IgD-negative memory B cell (primary cell): ENCODE data around the gene CCDC82. TPM values are rescaled to one million over a fixed set of nuclear protein-coding genes. Genes with fewer than 3 reads are reported as not detected.

Source experiments
- H3K27ac Mint-ChIP-seq, 3 donors: one replicate each; pipeline ENCODE4 v1.8.0; 2020 to 2022; ENCODE audit warnings: mild to moderate bottlenecking in 3 of 3, mixed read lengths in 3 of 3, moderate library complexity in 1 of 3
- H3K27me3 Mint-ChIP-seq: one replicate; pipeline ENCODE4 v1.8.0; 2021; ENCODE audit warnings: mixed read lengths
- H3K36me3 Mint-ChIP-seq: one replicate; pipeline ENCODE4 v1.8.0; 2020; ENCODE audit warnings: mild to moderate bottlenecking, mixed read lengths
- H3K4me1 Mint-ChIP-seq, 3 donors: one replicate each; pipeline ENCODE4 v1.8.0; 2020 to 2022; ENCODE audit warnings: mixed read lengths in 3 of 3, mild to moderate bottlenecking in 1 of 3
- H3K4me3 Mint-ChIP-seq, 4 donors: one replicate each; pipeline ENCODE4 v1.8.0; 2020 to 2022; ENCODE audit warnings: mild to moderate bottlenecking in 4 of 4, mixed read lengths in 4 of 4, moderate library complexity in 3 of 4
- H3K9me3 Mint-ChIP-seq, 3 donors: one replicate each; pipeline ENCODE4 v1.8.0; 2020 to 2021; ENCODE audit warnings: mixed read lengths in 3 of 3, mild to moderate bottlenecking in 1 of 3
- polyA plus RNA-seq: library from polyadenylated mRNA; unstranded; fragments of 300-500 nt; fragmentation: Illumina TruSeq; gene quantifications from one replicate; pipeline ENCODE4 v1.2.3, GENCODE V29; 2021

The CCDC82 gene
- polyA plus RNA-seq, 1 donor from 2014 or later = 24.0 TPM

GRCh38 chr11:96388891-96389719, 607 bp downstream of the CCDC82 start:
- Mint-ChIP-seq H3K9me3 (no peaks in the 10 kb centered on the region), H3K4me1 (peaks cover 22 to 24% (median 24%) of the 10 kb centered on the region in 3 donors), H3K27me3 (no peaks in the 10 kb centered on the region), H3K36me3 (peaks cover 5% of the 10 kb centered on the region), H3K27ac (peak overlapping the region; percentile 78 to 94 (median 79)), H3K4me3 (peak overlapping the region; percentile 92 to 99 (median 96))

- Mint-ChIP-seq H3K36me3 (peaks cover 11% of the 10 kb centered on the region), H3K9me3 (no peaks in the 10 kb centered on the region), H3K4me1 (peaks cover 13 to 22% (median 15%) of the 10 kb centered on the region in 3 donors), H3K4me3 (peak overlapping the region in 1 of 4 donors; percentile 4), H3K27me3 (no peaks in the 10 kb centered on the region), H3K27ac (no peak overlapping the region)
Measured at GRCh38 chr11:96385187-96385586, 4.5 kb downstream of the CCDC82 start.

- Mint-ChIP-seq H3K4me3 (no peak overlapping the region), H3K4me1 (peaks cover 12 to 19% (median 13%) of the 10 kb centered on the region in 3 donors), H3K27me3 (no peaks in the 10 kb centered on the region), H3K9me3 (no peaks in the 10 kb centered on the region), H3K27ac (no peak overlapping the region), H3K36me3 (peaks cover 16% of the 10 kb centered on the region)
Measured at GRCh38 chr11:96384156-96384555, 5.6 kb downstream of the CCDC82 start.

GRCh38 chr11:96376796-96377195, 12.9 kb downstream of the CCDC82 start:
- H3K9me3 Mint-ChIP-seq = no peaks in the 10 kb centered on the region
- H3K4me1 Mint-ChIP-seq = peaks cover 0 to 3% (median 1%) of the 10 kb centered on the region in 3 donors
- peaks cover 9% of the 10 kb centered on the region for H3K36me3 Mint-ChIP-seq
- H3K27ac Mint-ChIP-seq = no peak overlapping the region
- no peak overlapping the region for H3K4me3 Mint-ChIP-seq
- H3K27me3 Mint-ChIP-seq = no peaks in the 10 kb centered on the region

GRCh38 chr11:96373826-96374225, 15.9 kb downstream of the CCDC82 start:
- Mint-ChIP-seq H3K27ac (no peak overlapping the region), H3K27me3 (no peaks in the 10 kb centered on the region), H3K9me3 (peaks cover 0 to 2% (median 0%) of the 10 kb centered on the region in 3 donors), H3K4me1 (peaks cover 0 to 3% (median 2%) of the 10 kb centered on the region in 3 donors), H3K36me3 (peaks cover 2% of the 10 kb centered on the region), H3K4me3 (no peak overlapping the region)

GRCh38 chr11:96367342-96367741, 22.4 kb downstream of the CCDC82 start:
- Mint-ChIP-seq H3K27me3 (no peaks in the 10 kb centered on the region), H3K27ac (no peak overlapping the region), H3K9me3 (peaks cover 0 to 3% (median 0%) of the 10 kb centered on the region in 3 donors), H3K4me1 (peaks cover 7 to 9% (median 7%) of the 10 kb centered on the region in 3 donors), H3K4me3 (no peak overlapping the region), H3K36me3 (peaks cover 5% of the 10 kb centered on the region)

GRCh38 chr11:96366024-96366423, 23.7 kb downstream of the CCDC82 start:
- Mint-ChIP-seq H3K4me1 (peaks cover 7 to 10% (median 7%) of the 10 kb centered on the region in 3 donors), H3K4me3 (no peak overlapping the region), H3K27me3 (no peaks in the 10 kb centered on the region), H3K36me3 (peaks cover 7% of the 10 kb centered on the region), H3K27ac (no peak overlapping the region), H3K9me3 (peaks cover 0 to 3% (median 0%) of the 10 kb centered on the region in 3 donors)

GRCh38 chr11:96365493-96365892, 24.2 kb downstream of the CCDC82 start:
- peaks cover 0 to 3% (median 0%) of the 10 kb centered on the region in 3 donors for H3K9me3 Mint-ChIP-seq

GRCh38 chr11:96361778-96362177, 27.9 kb downstream of the CCDC82 start:
- Mint-ChIP-seq H3K9me3 (no peaks in the 10 kb centered on the region), H3K4me1 (peaks cover 0 to 2% (median 0%) of the 10 kb centered on the region in 3 donors), H3K36me3 (peaks cover 8% of the 10 kb centered on the region), H3K27ac (no peak overlapping the region), H3K27me3 (no peaks in the 10 kb centered on the region), H3K4me3 (no peak overlapping the region)

More at GRCh38 chr11:96365493-96365892, 24.2 kb downstream of the CCDC82 start:
- no peak overlapping the region for H3K27ac Mint-ChIP-seq
- H3K27me3 Mint-ChIP-seq = no peaks in the 10 kb centered on the region
- no peak overlapping the region for H3K4me3 Mint-ChIP-seq
- peaks cover 5% of the 10 kb centered on the region for H3K36me3 Mint-ChIP-seq
- H3K4me1 Mint-ChIP-seq = peaks cover 7 to 10% (median 7%) of the 10 kb centered on the region in 3 donors

GRCh38 chr11:96358321-96358720, 31.4 kb downstream of the CCDC82 start:
- peaks cover 11% of the 10 kb centered on the region for H3K36me3 Mint-ChIP-seq
- no peaks in the 10 kb centered on the region for H3K9me3 Mint-ChIP-seq
- no peak overlapping the region for H3K27ac Mint-ChIP-seq
- H3K4me3 Mint-ChIP-seq = no peak overlapping the region
- peaks cover 0 to 3% (median 0%) of the 10 kb centered on the region in 3 donors for H3K4me1 Mint-ChIP-seq
- H3K27me3 Mint-ChIP-seq = no peaks in the 10 kb centered on the region

- Mint-ChIP-seq H3K4me1 (peaks cover 0 to 3% (median 0%) of the 10 kb centered on the region in 3 donors), H3K27ac (peak overlapping the region in 1 of 3 donors; percentile 8), H3K4me3 (no peak overlapping the region), H3K36me3 (peaks cover 11% of the 10 kb centered on the region), H3K27me3 (no peaks in the 10 kb centered on the region), H3K9me3 (no peaks in the 10 kb centered on the region)
Measured at GRCh38 chr11:96357794-96358193, 31.9 kb downstream of the CCDC82 start.

- H3K4me3 Mint-ChIP-seq = no peak overlapping the region
- peaks cover 9% of the 10 kb centered on the region for H3K36me3 Mint-ChIP-seq
- H3K9me3 Mint-ChIP-seq = no peaks in the 10 kb centered on the region
- H3K4me1 Mint-ChIP-seq = peaks cover 0 to 1% (median 0%) of the 10 kb centered on the region in 3 donors
- no peaks in the 10 kb centered on the region for H3K27me3 Mint-ChIP-seq
- H3K27ac Mint-ChIP-seq = peak overlapping the region in 1 of 3 donors; percentile 40
Measured at GRCh38 chr11:96356848-96357247, 32.9 kb downstream of the CCDC82 start.

GRCh38 chr11:96342961-96343711, 46.6 kb downstream of the CCDC82 start, which contains the start of gene MAML2:
TSS of gene MAML2 (minus strand) at chr11:96343195. CDS start at chr11:96341895, 1,300 bp downstream.
- Mint-ChIP-seq H3K4me3 (peak within 1 kb of the TSS; percentile 92 to 99 (median 96)), H3K4me1 (peaks cover 29 to 35% (median 29%) of the 10 kb centered on the region in 3 donors), H3K36me3 (peaks cover 1% of the 10 kb centered on the region)

GRCh38 chr11:96342014-96342960, 47.4 kb downstream of the CCDC82 start:
- peaks cover 1% of the 10 kb centered on the region for H3K36me3 Mint-ChIP-seq
- H3K27ac Mint-ChIP-seq = peak overlapping the region; percentile 43 to 96 (median 94)
- peak overlapping the region; percentile 92 to 99 (median 96) for H3K4me3 Mint-ChIP-seq
- H3K27me3 Mint-ChIP-seq = peaks cover 2% of the 10 kb centered on the region
- H3K4me1 Mint-ChIP-seq = peaks cover 34 to 43% (median 37%) of the 10 kb centered on the region in 3 donors
- no peaks in the 10 kb centered on the region for H3K9me3 Mint-ChIP-seq

More at GRCh38 chr11:96342961-96343711, 46.6 kb downstream of the CCDC82 start, which contains the start of gene MAML2:
- Mint-ChIP-seq H3K27me3 (peaks cover 2% of the 10 kb centered on the region), H3K27ac (peak within 1 kb of the TSS; percentile 43 to 96 (median 94)), H3K9me3 (no peaks in the 10 kb centered on the region)
